H1 (cell line): Measurements from ENCODE around the gene DKC1. TPM values are rescaled to one million over a fixed set of nuclear protein-coding genes. Genes with fewer than 3 reads are reported as not detected.

ENCODE experiments used
- CTCF ChIA-PET: fragments of 300-600 bp; sonication (Branson Sonifier 250); formaldehyde crosslinking; loops from one replicate; lab custom pipeline; 2021; ENCODE audit not compliant: partially characterized antibody; lab: Charles Lee
- POLR2A ChIA-PET: fragments of 300-600 bp; sonication (Branson Sonifier 250); formaldehyde crosslinking; loops from one replicate; lab custom pipeline; 2021; ENCODE audit warnings: inconsistent platforms; ENCODE audit not compliant: partially characterized antibody; lab: Charles Lee
- DNase-seq, 2 experiments: peaks; one replicate each; pipeline versions ENCODE4 v3.0.0 to v3.0.0-alpha.2; 2010 to 2022; ENCODE audit warnings: low spot score in 2 of 2, low read depth in 1 of 2, mixed read lengths in 1 of 2
- FAIRE-seq: peaks from 2 replicates; lab custom pipeline; 2011; peaks lifted over from hg19 to GRCh38; lab: Jason Lieb, UNC
- H2AFZ ChIP-seq: 2 replicates; pipeline ENCODE4 v1.8.1; 2012; ENCODE audit warnings: low read length, inconsistent platforms
- H2AK5ac ChIP-seq: 2 replicates; pipeline ENCODE4 v1.6.1; 2013; ENCODE audit warnings: low read depth, low read length
- H2BK120ac ChIP-seq: replicated peaks from 2 replicates; pipeline ENCODE3; 2013; ENCODE audit warnings: low read depth, low read length, inconsistent platforms
- H2BK12ac ChIP-seq: 2 replicates; pipeline ENCODE4 v1.6.1; 2013; ENCODE audit warnings: low read depth, low read length
- H2BK15ac ChIP-seq: 2 replicates; pipeline ENCODE4 v1.6.1; 2013; ENCODE audit warnings: low read length
- H2BK20ac ChIP-seq: 2 replicates; pipeline ENCODE4 v1.6.1; 2013; ENCODE audit warnings: low read length
- H2BK5ac ChIP-seq: 2 replicates; pipeline ENCODE4 v1.6.1; 2013; ENCODE audit warnings: low read depth, low read length
- H3K14ac ChIP-seq: 2 replicates; pipeline ENCODE4 v1.6.1; 2013; ENCODE audit warnings: inconsistent platforms; ENCODE audit not compliant: insufficient read length
- H3K18ac ChIP-seq: 2 replicates; pipeline ENCODE4 v1.6.1; 2013; ENCODE audit warnings: low read length; ENCODE audit errors: extremely low read depth
- H3K23ac ChIP-seq: 2 replicates; pipeline ENCODE4 v1.6.1; 2013; ENCODE audit warnings: inconsistent platforms; ENCODE audit not compliant: insufficient read length
- H3K23me2 ChIP-seq: 2 replicates; pipeline ENCODE4 v1.6.1; 2013; ENCODE audit warnings: low read depth, low read length
- H3K27ac ChIP-seq: 2 replicates; pipeline ENCODE4 v1.6.1; 2011; ENCODE audit warnings: low read depth, low read length, inconsistent platforms
- H3K27me3 ChIP-seq, 4 experiments: replicated peaks in 1 of 4; 1 replicate in 1 of 4; 2 replicates in 3 of 4; pipeline versions ENCODE4 v1.6.1 to v1.8.1; 2011 to 2013; ENCODE audit warnings: low read length in 3 of 4, mild to moderate bottlenecking in 3 of 4, inconsistent platforms in 2 of 4, mixed read lengths in 2 of 4, moderate library complexity in 1 of 4; ENCODE audit not compliant: control insufficient read depth in 3 of 4, insufficient read depth in 3 of 4; ENCODE audit errors: extremely low read depth in 1 of 4
- H3K36me3 ChIP-seq, 4 experiments: 2 replicates each; pipeline versions ENCODE4 v1.6.1 to v1.8.1; 2011 to 2013; ENCODE audit warnings: mild to moderate bottlenecking in 4 of 4, low read length in 3 of 4, moderate library complexity in 2 of 4, control low read depth in 1 of 4, inconsistent platforms in 1 of 4; ENCODE audit not compliant: insufficient read depth in 4 of 4, control insufficient read depth in 2 of 4
- H3K4ac ChIP-seq: replicated peaks from 2 replicates; pipeline ENCODE3; 2013; ENCODE audit warnings: low read length, low read depth, mixed read lengths, inconsistent platforms; ENCODE audit not compliant: insufficient read length
- H3K4me1 ChIP-seq, 4 experiments: replicated peaks in 1 of 4; 1 replicate in 1 of 4; 2 replicates in 3 of 4; pipeline versions ENCODE4 v1.6.1 to v1.8.1; 2011 to 2013; ENCODE audit warnings: low read length in 3 of 4, inconsistent platforms in 2 of 4, mixed read lengths in 1 of 4; ENCODE audit not compliant: insufficient read depth in 4 of 4, control insufficient read depth in 3 of 4
- H3K4me2 ChIP-seq, 2 experiments: 2 replicates each; pipeline versions ENCODE4 v1.6.1 to v1.8.1; 2011 to 2013; ENCODE audit warnings: low read depth in 2 of 2, low read length in 2 of 2, control low read depth in 1 of 2, inconsistent platforms in 1 of 2, mild to moderate bottlenecking in 1 of 2; ENCODE audit not compliant: insufficient read depth in 1 of 2
- H3K4me3 ChIP-seq, 4 experiments: fragments of 200-600, 300-600 bp in 1 of 4; sonication (generic), shearing (Covaris generic), sonication (Bioruptor Twin) in 1 of 4; 2 replicates each; pipeline versions ENCODE4 v1.5.1 to v1.8.1; 2011 to 2016; ENCODE audit warnings: low read length in 4 of 4, low read depth in 3 of 4, control low read depth in 2 of 4, inconsistent platforms in 2 of 4, mild to moderate bottlenecking in 2 of 4, mixed read lengths in 1 of 4, moderate library complexity in 1 of 4; ENCODE audit not compliant: insufficient read depth in 2 of 4; ENCODE audit errors: extremely low read depth in 1 of 4
- H3K56ac ChIP-seq: replicated peaks from 2 replicates; pipeline ENCODE3; 2013; ENCODE audit warnings: low read depth, mild to moderate bottlenecking, mixed read lengths, low read length, inconsistent platforms; ENCODE audit not compliant: insufficient read length
- H3K79me1 ChIP-seq: 2 replicates; pipeline ENCODE4 v1.6.1; 2013; ENCODE audit warnings: low read depth, low read length, control low read depth
- H3K79me2 ChIP-seq, 2 experiments: 2 replicates each; pipeline versions ENCODE4 v1.6.1 to v1.8.1; 2012 to 2013; ENCODE audit warnings: low read length in 2 of 2, mild to moderate bottlenecking in 2 of 2, inconsistent platforms in 1 of 2; ENCODE audit not compliant: insufficient read depth in 2 of 2, control insufficient read depth in 1 of 2
- H3K9ac ChIP-seq, 4 experiments: replicated peaks in 1 of 4; 1 replicate in 1 of 4; 2 replicates in 3 of 4; pipeline versions ENCODE4 v1.6.1 to v1.8.1; 2011 to 2013; ENCODE audit warnings: low read depth in 3 of 4, low read length in 3 of 4, control low read depth in 2 of 4, mild to moderate bottlenecking in 2 of 4, moderate library complexity in 2 of 4, inconsistent platforms in 1 of 4; ENCODE audit errors: extremely low read depth in 1 of 4
- H3K9me3 ChIP-seq, 2 experiments: 2 replicates each; pipeline versions ENCODE4 v1.6.1 to v1.8.1; 2012 to 2013; ENCODE audit warnings: mild to moderate bottlenecking in 2 of 2, moderate library complexity in 2 of 2, control low read depth in 1 of 2, inconsistent platforms in 1 of 2, low read depth in 1 of 2, low read length in 1 of 2, mixed read lengths in 1 of 2; ENCODE audit not compliant: insufficient read depth in 2 of 2
- H4K20me1 ChIP-seq, 2 experiments: replicated peaks in 1 of 2; 2 replicates each; pipeline versions ENCODE3 to v1.8.1; 2011 to 2013; ENCODE audit warnings: inconsistent platforms in 2 of 2, low read length in 2 of 2, mild to moderate bottlenecking in 1 of 2; ENCODE audit not compliant: insufficient read depth in 2 of 2, control insufficient read depth in 1 of 2
- H4K5ac ChIP-seq: 2 replicates; pipeline ENCODE4 v1.6.1; 2013; ENCODE audit warnings: low read length, low read depth, mixed read lengths, inconsistent platforms; ENCODE audit not compliant: insufficient read length
- H4K8ac ChIP-seq: 2 replicates; pipeline ENCODE4 v1.8.0; 2013; ENCODE audit warnings: mild to moderate bottlenecking, moderate library complexity, low read length, inconsistent platforms; ENCODE audit not compliant: insufficient read depth; ENCODE audit errors: extremely low read depth
- H4K91ac ChIP-seq: replicated peaks from 2 replicates; pipeline ENCODE3; 2013; ENCODE audit warnings: low read length, mixed read lengths, inconsistent platforms; ENCODE audit not compliant: insufficient read length
- BCL11A ChIP-seq, 2 experiments: IDR thresholded peaks; one replicate each; pipeline ENCODE4 v1.6.1; 2011; ENCODE audit warnings: low read depth in 2 of 2, low read length in 2 of 2, mild to moderate bottlenecking in 2 of 2
- CBX5 ChIP-seq: fragments of 300-800, 300-1000 bp; sonication (generic); IDR thresholded peaks from 2 replicates; pipeline ENCODE4 v1.7.1; 2016; ENCODE audit warnings: antibody characterized with exemption, low read length, low read depth
- EP300 ChIP-seq, 2 experiments: IDR thresholded peaks; 1 replicate in 1 of 2; 2 replicates in 1 of 2; pipeline ENCODE4 v1.6.1; 2011 to 2012; ENCODE audit warnings: low read depth in 2 of 2, low read length in 2 of 2, mild to moderate bottlenecking in 2 of 2, borderline replicate concordance in 1 of 2, inconsistent platforms in 1 of 2, moderate library complexity in 1 of 2
- FOSL1 ChIP-seq: IDR thresholded peaks from 2 replicates; pipeline ENCODE4 v1.6.1; 2011; ENCODE audit warnings: mild to moderate bottlenecking, low read depth, low read length, moderate library complexity; ENCODE audit not compliant: insufficient read depth
- GABPA ChIP-seq: IDR thresholded peaks from 2 replicates; pipeline ENCODE4 v1.6.1; 2011; ENCODE audit warnings: mild to moderate bottlenecking, low read length, moderate library complexity, borderline replicate concordance; ENCODE audit not compliant: insufficient read depth
- HDAC2 ChIP-seq, 2 experiments: fragments of 300-600 bp in 1 of 2; sonication (generic) in 1 of 2; IDR thresholded peaks; 2 replicates each; pipeline ENCODE4 v1.6.1; 2011 to 2012; ENCODE audit warnings: low read depth in 2 of 2, low read length in 2 of 2, mild to moderate bottlenecking in 2 of 2, moderate library complexity in 2 of 2, borderline replicate concordance in 1 of 2, inconsistent platforms in 1 of 2
- KDM1A ChIP-seq: fragments of 200-600, 300-600 bp; sonication (generic); IDR thresholded peaks from 2 replicates; pipeline ENCODE4 v1.7.1; 2016; ENCODE audit warnings: mild to moderate bottlenecking, low read length, borderline replicate concordance
- MAFK ChIP-seq: IDR thresholded peaks from 2 replicates; pipeline ENCODE4 v1.6.1; 2012; ENCODE audit warnings: low read depth, mild to moderate bottlenecking, improper control_type of control experiment, low read length
- PHF8 ChIP-seq: fragments of 200-600 bp; sonication (generic); conservative IDR thresholded peaks from 2 replicates; pipeline ENCODE4 v1.7.1; 2012; ENCODE audit warnings: low read depth, mild to moderate bottlenecking, inconsistent platforms, low read length, moderate library complexity
- POU5F1 ChIP-seq: IDR thresholded peaks from 2 replicates; pipeline ENCODE4 v1.6.1; 2011; ENCODE audit warnings: low read depth, mild to moderate bottlenecking, low read length, moderate library complexity
- SIX5 ChIP-seq: IDR thresholded peaks from 2 replicates; pipeline ENCODE4 v1.6.1; 2011; ENCODE audit warnings: mild to moderate bottlenecking, low read depth, low read length
- SP1 ChIP-seq: IDR thresholded peaks from 2 replicates; pipeline ENCODE4 v1.6.1; 2011; ENCODE audit warnings: low read depth, low read length
- SP4 ChIP-seq: IDR thresholded peaks from 2 replicates; pipeline ENCODE4 v1.6.1; 2012; ENCODE audit warnings: low read length, inconsistent platforms
- SUZ12 ChIP-seq: fragments of 200-600 bp; sonication (generic); IDR thresholded peaks from 2 replicates; pipeline ENCODE4 v1.6.1; 2012; ENCODE audit warnings: mild to moderate bottlenecking, inconsistent platforms, low read length, moderate library complexity, mixed read lengths
- TCF12 ChIP-seq: IDR thresholded peaks from 2 replicates; pipeline ENCODE4 v1.6.1; 2011; ENCODE audit warnings: low read depth, mild to moderate bottlenecking, low read length
- polyA plus RNA-seq, 7 experiments: library from polyadenylated mRNA; depleted of rRNA in 3 of 7; stranded (reverse) in 5 of 7; unstranded in 2 of 7; fragments of >200 nt in 5 of 7; fragments of 200-250 nt in 2 of 7; gene quantifications; 1 replicate in 5 of 7; 2 replicates in 1 of 7; 4 replicates in 1 of 7; pipeline versions ENCODE4 v1.2.1 to v1.2.3, GENCODE V29; 2011 to 2013; ENCODE audit warnings: missing spikeins in 2 of 7, mixed read lengths in 2 of 7
- total RNA-seq: library from RNA; stranded (reverse); fragmentation: NEBNext Ultra II Directional; extraction: Animal tissue kit (Norgen Biotek cat#: 25700); gene quantifications from 2 replicates; pipeline ENCODE4 v1.2.1, GENCODE V29; 2021

The DKC1 gene
- total and polyA plus RNA-seq, 2 of the 8 experiments (the other 6 are each of a cell fraction or from before 2014, with no cell fraction given), result 65.6 to 143 TPM

DNA sequence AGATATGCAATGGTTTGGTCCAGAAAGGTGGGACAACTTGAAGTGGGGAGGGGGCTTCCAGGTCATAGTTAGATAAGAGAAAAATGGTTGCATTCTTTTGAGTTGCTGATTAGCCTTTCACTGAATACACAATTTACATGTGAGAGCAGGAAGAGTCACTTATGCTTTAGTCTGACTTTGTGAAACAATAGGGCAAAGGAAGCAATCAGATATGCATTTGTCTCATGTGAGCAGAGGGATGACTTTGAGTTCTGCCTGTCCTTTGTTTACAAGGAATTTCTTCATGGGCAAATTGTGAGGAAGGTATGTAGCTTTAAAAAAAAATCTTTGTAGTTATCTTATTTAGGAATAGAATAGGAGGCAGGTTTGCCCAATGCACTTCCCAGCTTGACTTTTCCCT is 58.9 kb downstream of the DKC1 start:
- Histone ChIP-seq H2AK5ac (no peak overlapping the region), H4K5ac (no peak overlapping the region), H3K9ac (no peak overlapping the region), H4K8ac (no peak overlapping the region), H3K14ac (no peak overlapping the region), H4K91ac (no peak overlapping the region), H3K4me1 (peaks cover 0 to 7% (median 3%) of the 10 kb centered on the region in 4 experiments; a peak in 3 of 7 replicates), H2BK20ac (no peak overlapping the region), H3K56ac (no peak overlapping the region), H3K4me3 (no peak overlapping the region), H2AFZ (no peak overlapping the region), H3K27me3 (no peaks in the 10 kb centered on the region), H3K79me1 (no peaks in the 10 kb centered on the region), H3K79me2 (no peaks in the 10 kb centered on the region), H2BK5ac (peak overlapping the region; percentile 87; the same call in 1 of the 2 replicates), H3K23me2 (no peaks in the 10 kb centered on the region), H3K9me3 (peaks cover 0 to 4% of the 10 kb centered on the region in 2 experiments; a peak in 2 of 4 replicates), H2BK120ac (no peak overlapping the region), H3K4me2 (peak overlapping the region; percentile 21 to 44; a peak in 2 of 4 replicates), H2BK15ac (no peak overlapping the region), H4K20me1 (no peaks in the 10 kb centered on the region), H2BK12ac (no peak overlapping the region), H3K23ac (no peak overlapping the region), H3K18ac (no peak overlapping the region), H3K27ac (no peak overlapping the region; the same call in 1 of the 2 replicates), H3K36me3 (peaks cover 0 to 2% (median 0%) of the 10 kb centered on the region in 4 experiments; a peak in 1 of 8 replicates), H3K4ac (no peak overlapping the region)
- POLR2A ChIA-PET, result interaction anchor here (0.6 to 1.0 kb wide), 2 partner anchors 46 to 47 kb away, joined by 3 read pairs; no protein-coding TSS in a partner anchor
- no peak for FAIRE-seq
- CTCF ChIA-PET, result no interaction called here
- DNase-seq, result no peak
- TF ChIP-seq SP4 (no peak), TCF12 (no peak), MAFK (no peak), GABPA (no peak), FOSL1 (no peak), CBX5 (no peak), HDAC2 (IDR thresholded peaks at IDR 0.05; ENCODE audit: borderline replicate concordance in 1 of 2, low read depth in 2 of 2, low read length in 2 of 2) (no peak), SIX5 (no peak), SP1 (no peak), KDM1A (no peak), POU5F1 (no peak), BCL11A (IDR thresholded peaks at IDR 0.05; ENCODE audit: low read depth in 2 of 2, low read length in 2 of 2) (no peak), SUZ12 (no peak), EP300 (IDR thresholded peaks at IDR 0.05; ENCODE audit: borderline replicate concordance in 1 of 2, low read depth in 2 of 2, low read length in 2 of 2) (no peak), PHF8 (no peak)
